Adipose tissue (tissue), 3 donors: ENCODE data around the gene ADAP1. TPM values are rescaled to one million over a fixed set of nuclear protein-coding genes. Genes with fewer than 3 reads are reported as not detected.

ENCODE experiments used
- H3K27ac ChIP-seq: one replicate; pipeline ENCODE4 v1.5.1; 2013; ENCODE audit warnings: low read depth, low read length
- whole genome bisulfite sequencing, 3 donors: extraction: QIAGEN DNeasy Blood & Tissue Kit; methylation state at CpG; one replicate each; pipeline ENCODE4 v1.1.7; 2013; 5-methylcytosine and 5-hydroxymethylcytosine counted together
- polyA plus RNA-seq, 3 donors: library from polyadenylated mRNA; stranded (reverse); fragments of 200-250 nt; gene quantifications; one replicate each; pipeline ENCODE4 v1.2.3, GENCODE V29; 2013
- donor health status: healthy with polysubstance abuse.
- donor health status: Bipolar disorder and iron deficiency.
- donor health status: healthy.

The ADAP1 gene
- polyA plus RNA-seq, 3 donors: 8.7 to 11.7 (median 9.8) TPM

- H3K27ac ChIP-seq: no peak overlapping the region
- 92 to 95% (median 94%) methylated on average over 19 of the region's 19 CpGs for WGBS, 3 donors
Observed at GRCh38 chr7:849781-850180, 104.7 kb downstream of the ADAP1 start.

- WGBS, 3 donors: 90 to 95% (median 92%) methylated on average over 14 of the region's 14 CpGs
Observed at GRCh38 chr7:849145-849544, 105.3 kb downstream of the ADAP1 start.

More at GRCh38 chr7:849145-849544, 105.3 kb downstream of the ADAP1 start:
- no peak overlapping the region for H3K27ac ChIP-seq

Other genes with a start within 250 kb of the ADAP1 start
- 10 to 100 TPM; 11.0 to 14.6 (median 11.8) TPM for gene DNAAF5, start 228.0 kb downstream of the ADAP1 start, polyA plus RNA-seq
- 10 to 100 TPM in 2 of 3 donors, 1 to 10 TPM in 1; 4.0 to 10.2 (median 10.1) TPM for gene PRKAR1B, start 227.4 kb downstream of the ADAP1 start, polyA plus RNA-seq
- gene SUN1, start 122.2 kb downstream of the ADAP1 start, polyA plus RNA-seq: 100 to 1,000 TPM in 1 of 3 donors, 10 to 100 TPM in 2; 46.9 to 108 (median 73.0) TPM
- 10 to 100 TPM; 27.7 to 35.9 (median 35.4) TPM for gene GET4, start 78.1 kb downstream of the ADAP1 start, polyA plus RNA-seq
- gene COX19, start 20.9 kb upstream of the ADAP1 start, polyA plus RNA-seq: 1 to 10 TPM; 3.7 to 5.1 (median 4.8) TPM
- gene CYP2W1, start 28.5 kb upstream of the ADAP1 start, polyA plus RNA-seq: under 1 TPM in 1 of 3 donors, not detected in 2; 0.06 TPM
- gene GPR146, start 89.9 kb upstream of the ADAP1 start, polyA plus RNA-seq: 10 to 100 TPM; 18.4 to 71.2 (median 41.9) TPM
- 10 to 100 TPM in 1 of 3 donors, 1 to 10 TPM in 2; 1.5 to 11.1 (median 9.9) TPM for gene GPER1, start 133.4 kb upstream of the ADAP1 start, polyA plus RNA-seq
- 10 to 100 TPM; 35.0 to 49.8 (median 36.9) TPM for gene ZFAND2A, start 205.5 kb upstream of the ADAP1 start, polyA plus RNA-seq